Right lobe of liver (tissue), 4 donors: ENCODE results near the gene RELN.

Experiments used
- POLR2A ChIP-seq: fragments of 450-650 bp; IDR thresholded peaks from one replicate; pipeline ENCODE4 v1.6.1; 2017; ENCODE audit warnings: antibody characterized with exemption, mild to moderate bottlenecking
- TF ChIP-seq, protein P1 (sequence below), 4 donors: fragments of 200-600 bp in 3 of 4; fragments of 450-650 bp in 1 of 4; IDR thresholded peaks; one replicate each; pipeline versions ENCODE4 v1.5.1 to v1.8.0; 2016 to 2022; ENCODE audit warnings: antibody characterized with exemption in 4 of 4, mild to moderate bottlenecking in 2 of 4
- donor health status: DM: no; HTN: no; CAD: no.
- donor health status: DM: no; HTN: no; CAD: no.
- donor health status: DM: no; HTN: yes; CAD: no.

DNA sequence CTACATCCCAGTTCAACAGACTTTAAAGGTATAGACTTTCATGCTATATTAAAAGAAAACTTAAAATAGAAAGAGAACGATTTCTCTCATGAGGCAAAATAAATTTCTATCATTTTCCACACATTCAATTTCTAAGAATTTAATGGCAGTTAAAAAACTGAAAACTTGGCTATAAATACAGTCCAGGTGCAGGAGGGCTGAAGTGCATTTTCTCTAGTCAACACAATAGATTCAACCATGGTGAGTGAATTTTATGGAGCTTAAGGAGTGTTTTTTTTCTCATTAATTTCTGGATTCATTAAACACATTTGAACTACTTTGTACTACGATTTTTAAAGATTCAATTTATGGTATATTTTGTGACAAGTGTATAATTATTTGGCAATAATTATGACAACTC is 302.7 kb downstream of the RELN start:
- TF ChIP-seq, protein P1, sequence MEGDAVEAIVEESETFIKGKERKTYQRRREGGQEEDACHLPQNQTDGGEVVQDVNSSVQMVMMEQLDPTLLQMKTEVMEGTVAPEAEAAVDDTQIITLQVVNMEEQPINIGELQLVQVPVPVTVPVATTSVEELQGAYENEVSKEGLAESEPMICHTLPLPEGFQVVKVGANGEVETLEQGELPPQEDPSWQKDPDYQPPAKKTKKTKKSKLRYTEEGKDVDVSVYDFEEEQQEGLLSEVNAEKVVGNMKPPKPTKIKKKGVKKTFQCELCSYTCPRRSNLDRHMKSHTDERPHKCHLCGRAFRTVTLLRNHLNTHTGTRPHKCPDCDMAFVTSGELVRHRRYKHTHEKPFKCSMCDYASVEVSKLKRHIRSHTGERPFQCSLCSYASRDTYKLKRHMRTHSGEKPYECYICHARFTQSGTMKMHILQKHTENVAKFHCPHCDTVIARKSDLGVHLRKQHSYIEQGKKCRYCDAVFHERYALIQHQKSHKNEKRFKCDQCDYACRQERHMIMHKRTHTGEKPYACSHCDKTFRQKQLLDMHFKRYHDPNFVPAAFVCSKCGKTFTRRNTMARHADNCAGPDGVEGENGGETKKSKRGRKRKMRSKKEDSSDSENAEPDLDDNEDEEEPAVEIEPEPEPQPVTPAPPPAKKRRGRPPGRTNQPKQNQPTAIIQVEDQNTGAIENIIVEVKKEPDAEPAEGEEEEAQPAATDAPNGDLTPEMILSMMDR (IDR thresholded peaks at IDR 0.05) = no peak
- TF ChIP-seq POLR2A = no peak
